PFSK-1 (cell line): Measurements from ENCODE around the gene BABAM1.

ENCODE experiments used
- POLR2AphosphoS5 ChIP-seq: IDR thresholded peaks from 2 replicates; pipeline ENCODE4 v1.6.1; 2012; ENCODE audit warnings: low read depth, mild to moderate bottlenecking, control low read depth, low read length, moderate library complexity
- TF ChIP-seq, protein P1 (sequence below), 2 experiments: IDR thresholded peaks; 2 replicates each; pipeline versions ENCODE4 v1.6.1 to v1.8.0; 2011 to 2012; ENCODE audit warnings: low read depth in 2 of 2, low read length in 2 of 2, control low read depth in 1 of 2, inconsistent platforms in 1 of 2, mild to moderate bottlenecking in 1 of 2, moderate library complexity in 1 of 2; ENCODE audit not compliant: insufficient read depth in 1 of 2

DNA sequence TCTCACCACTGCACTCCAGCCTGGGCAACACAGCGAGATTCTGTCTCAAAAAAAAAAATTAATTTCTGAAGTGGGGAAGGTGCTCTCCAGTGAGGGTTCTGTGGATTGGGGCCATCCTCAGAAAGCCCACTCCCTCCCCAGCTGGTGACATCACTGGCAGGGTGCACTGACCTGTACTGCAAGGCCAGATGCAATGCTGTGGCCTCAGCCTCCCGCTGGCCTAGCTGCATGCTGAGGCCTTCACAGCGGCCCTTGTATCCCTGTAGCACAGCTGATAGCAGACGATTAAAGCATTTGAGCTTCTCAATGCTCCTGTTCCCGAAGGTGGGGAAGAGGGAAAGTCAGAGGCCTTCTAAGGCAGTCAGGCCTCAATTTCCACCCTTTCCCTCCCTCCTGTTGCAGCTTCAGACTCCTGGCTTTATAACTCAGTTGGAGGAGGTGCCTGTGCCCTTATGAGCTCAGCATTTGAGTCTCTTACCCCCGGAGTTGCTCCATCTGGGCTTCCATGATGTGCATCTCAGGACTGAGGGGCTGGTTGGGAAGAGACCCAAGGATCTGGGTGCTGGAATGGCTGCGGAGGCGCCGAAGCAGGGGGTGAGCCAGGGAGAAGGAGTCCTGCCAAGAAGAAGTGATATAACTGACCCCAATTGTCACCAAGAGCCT lies 8.0 kb upstream of the BABAM1 start:
- TF ChIP-seq POLR2AphosphoS5 = no peak
- TF ChIP-seq, protein P1, sequence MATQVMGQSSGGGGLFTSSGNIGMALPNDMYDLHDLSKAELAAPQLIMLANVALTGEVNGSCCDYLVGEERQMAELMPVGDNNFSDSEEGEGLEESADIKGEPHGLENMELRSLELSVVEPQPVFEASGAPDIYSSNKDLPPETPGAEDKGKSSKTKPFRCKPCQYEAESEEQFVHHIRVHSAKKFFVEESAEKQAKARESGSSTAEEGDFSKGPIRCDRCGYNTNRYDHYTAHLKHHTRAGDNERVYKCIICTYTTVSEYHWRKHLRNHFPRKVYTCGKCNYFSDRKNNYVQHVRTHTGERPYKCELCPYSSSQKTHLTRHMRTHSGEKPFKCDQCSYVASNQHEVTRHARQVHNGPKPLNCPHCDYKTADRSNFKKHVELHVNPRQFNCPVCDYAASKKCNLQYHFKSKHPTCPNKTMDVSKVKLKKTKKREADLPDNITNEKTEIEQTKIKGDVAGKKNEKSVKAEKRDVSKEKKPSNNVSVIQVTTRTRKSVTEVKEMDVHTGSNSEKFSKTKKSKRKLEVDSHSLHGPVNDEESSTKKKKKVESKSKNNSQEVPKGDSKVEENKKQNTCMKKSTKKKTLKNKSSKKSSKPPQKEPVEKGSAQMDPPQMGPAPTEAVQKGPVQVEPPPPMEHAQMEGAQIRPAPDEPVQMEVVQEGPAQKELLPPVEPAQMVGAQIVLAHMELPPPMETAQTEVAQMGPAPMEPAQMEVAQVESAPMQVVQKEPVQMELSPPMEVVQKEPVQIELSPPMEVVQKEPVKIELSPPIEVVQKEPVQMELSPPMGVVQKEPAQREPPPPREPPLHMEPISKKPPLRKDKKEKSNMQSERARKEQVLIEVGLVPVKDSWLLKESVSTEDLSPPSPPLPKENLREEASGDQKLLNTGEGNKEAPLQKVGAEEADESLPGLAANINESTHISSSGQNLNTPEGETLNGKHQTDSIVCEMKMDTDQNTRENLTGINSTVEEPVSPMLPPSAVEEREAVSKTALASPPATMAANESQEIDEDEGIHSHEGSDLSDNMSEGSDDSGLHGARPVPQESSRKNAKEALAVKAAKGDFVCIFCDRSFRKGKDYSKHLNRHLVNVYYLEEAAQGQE (IDR thresholded peaks at IDR 0.05; ENCODE audit: insufficient read depth in 1 of 2, low read depth in 2 of 2, low read length in 2 of 2) = no peak
